ENCODE measurements around the gene ST3GAL4. TPM values are rescaled to one million over a fixed set of nuclear protein-coding genes. Genes with fewer than 3 reads are reported as not detected.
"Not testable (repeated sequence)": the region's sequence is repeated elsewhere in the genome, so short reads cannot be mapped to it uniquely, and the experiment has no call there.

The ST3GAL4 gene
- polyA plus RNA-seq, 5 donors, result 29.4 to 38.5 (median 36.1) TPM

DNA sequence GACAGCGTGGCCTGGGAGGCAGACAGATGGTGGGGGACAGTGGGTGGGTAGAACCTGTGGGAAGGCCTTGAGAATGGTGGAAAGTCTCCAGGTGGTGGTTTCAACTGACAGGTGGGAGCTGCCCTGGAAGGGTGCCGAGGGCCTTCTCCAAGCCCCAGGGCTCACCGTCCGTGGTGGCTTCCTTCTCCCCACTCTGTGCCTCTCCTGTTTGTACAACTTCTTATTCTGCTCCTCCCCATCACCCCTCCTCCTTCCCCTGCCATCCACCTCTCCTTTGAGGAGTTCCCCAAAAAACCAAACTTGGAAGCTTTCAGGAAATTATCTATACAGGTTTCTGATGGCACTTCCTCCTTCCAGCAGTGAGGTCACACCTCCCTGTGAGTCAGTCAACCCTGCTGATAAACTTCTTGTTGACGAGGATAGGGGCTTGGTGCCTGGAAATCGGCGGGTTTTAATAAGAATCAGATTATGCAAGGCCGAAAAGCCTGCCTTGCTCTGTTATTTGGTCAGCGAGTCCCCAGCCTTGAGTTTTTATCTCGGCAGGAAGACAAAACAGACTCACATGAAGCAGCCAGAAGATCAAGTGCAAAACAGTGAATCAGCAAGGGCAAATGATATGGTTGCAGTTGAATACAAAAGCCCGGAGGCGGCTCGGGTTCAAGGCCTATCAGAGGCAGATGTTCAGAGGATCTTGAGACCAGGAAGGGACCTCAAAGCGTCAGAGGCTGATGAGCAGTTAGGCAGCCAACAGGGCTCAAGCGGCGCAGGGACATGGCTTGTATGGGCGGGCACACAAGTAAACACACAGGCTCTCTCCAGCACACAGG lies 9.5 kb upstream of the ST3GAL4 start:
- no peak for DNase-seq

DNA sequence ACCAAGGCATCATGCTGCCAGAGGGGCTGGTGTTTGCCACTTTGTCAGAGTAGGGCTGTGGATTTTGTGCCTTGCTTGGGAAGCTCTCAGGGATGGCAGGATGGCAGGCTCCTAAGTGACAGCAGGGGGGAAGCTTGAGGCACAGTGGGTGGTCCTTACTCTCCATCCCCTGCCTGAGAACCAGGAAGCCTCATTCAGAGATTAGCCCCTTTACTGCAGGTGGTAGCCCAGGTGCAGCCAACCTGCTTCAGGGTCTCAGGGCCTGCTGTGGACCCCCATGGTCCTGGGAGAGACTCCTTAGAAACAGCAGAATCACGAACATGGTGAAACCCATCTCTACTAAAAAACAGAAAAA lies 8.9 kb upstream of the ST3GAL4 start:
- DNase-seq, result no peak

DNA sequence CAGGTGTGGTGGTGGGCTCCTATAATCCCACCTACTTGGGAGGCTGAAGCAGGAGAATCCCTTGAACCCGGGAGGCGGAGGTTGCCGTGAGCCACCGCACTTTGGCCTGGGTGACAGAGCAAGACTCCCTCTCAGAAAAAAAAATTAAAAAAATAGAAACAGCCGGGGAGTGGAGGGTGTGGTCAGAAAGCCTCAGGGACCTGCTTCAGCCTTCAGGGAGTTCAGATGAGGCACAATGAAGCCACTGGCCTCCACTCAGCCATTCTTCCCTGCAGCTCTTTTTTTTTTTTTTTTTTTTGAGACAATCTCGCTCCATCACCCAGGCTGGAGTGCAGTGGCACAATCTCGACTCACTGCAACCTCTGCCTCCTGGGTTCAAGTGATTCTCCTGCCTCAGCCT lies 8.5 kb upstream of the ST3GAL4 start:
- not testable (repeated sequence) for DNase-seq

DNA sequence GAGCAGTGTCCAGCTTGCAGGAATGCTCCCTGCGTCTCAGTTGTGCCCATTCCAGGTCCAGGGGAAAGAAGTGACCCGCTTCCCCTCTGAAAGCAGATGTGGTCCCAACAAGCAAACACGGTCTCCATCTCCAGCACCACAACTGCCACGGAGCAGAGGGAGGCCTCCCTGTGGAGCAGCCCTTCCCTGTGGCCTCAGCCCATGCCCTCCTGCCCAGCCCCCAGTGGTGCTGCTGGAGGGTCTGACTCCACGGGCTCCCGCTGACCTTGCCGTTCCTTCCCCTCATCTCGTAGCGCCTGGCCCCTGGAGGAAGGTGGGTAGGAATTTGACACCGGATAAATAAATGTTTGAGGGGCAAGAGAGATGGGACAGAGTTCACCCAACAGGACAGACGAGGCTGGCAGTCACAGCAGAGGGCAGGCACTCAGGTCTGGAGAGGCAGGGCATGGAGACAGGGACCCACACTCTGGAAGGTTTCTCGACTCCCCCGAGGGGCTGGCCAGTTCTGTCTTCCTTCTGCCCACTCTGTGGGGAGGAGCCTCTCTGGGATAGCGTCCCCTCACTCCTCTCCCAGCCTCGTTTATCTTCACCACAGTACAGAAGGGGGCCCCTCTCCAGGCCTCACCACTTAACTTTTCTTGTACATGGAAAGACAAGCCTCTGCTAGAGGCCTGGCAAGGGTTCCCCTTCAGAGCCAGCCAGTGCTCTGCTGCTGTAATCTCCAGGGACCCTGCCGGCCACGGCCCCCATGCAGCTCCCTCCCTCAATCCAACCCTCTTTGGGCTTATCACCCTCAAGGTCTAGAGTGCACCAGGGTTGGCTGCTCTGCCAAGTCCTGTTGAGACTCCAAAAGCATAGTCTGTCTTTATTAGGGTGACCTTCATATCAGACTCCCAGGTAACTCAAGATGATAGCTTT lies 7.5 kb upstream of the ST3GAL4 start:
- no peak for DNase-seq

DNA sequence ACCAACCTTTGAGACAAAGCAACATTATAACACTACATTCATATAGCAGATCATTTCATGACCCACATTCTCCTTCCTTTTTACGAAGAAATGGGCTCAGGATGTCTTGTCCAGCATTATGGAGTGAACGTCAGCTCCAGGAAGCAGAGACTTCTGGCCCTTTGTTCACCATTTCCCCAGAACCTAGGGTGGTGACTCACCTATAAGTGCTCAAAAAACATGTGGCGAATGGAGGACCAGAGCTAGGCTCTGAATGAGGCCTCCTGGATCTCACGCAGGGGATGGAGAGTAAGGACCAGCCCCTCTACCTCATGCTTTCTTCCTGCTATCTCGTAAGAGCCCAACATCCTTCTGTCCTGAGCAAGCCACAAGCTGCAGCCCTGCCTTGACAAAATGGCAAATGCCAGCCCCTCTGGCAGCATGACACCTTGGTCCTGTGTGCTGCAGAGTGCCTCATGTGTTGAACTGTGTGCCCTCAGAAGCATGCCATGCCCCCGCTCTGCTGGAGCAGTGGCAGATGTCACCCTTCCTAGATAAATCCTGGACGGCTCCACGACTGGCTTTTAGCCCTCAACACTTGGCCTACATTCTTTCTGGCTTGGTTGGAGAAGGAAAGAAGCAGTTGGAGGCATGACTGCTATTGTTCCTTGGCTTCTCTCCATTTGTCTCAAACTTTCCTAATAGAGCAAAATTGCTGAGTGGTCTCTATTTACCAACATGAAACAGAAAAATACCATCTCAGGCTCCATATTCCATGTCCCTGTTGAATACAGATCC lies 6.5 kb upstream of the ST3GAL4 start:
- peak; percentile 75 to 78 for DNase-seq

DNA sequence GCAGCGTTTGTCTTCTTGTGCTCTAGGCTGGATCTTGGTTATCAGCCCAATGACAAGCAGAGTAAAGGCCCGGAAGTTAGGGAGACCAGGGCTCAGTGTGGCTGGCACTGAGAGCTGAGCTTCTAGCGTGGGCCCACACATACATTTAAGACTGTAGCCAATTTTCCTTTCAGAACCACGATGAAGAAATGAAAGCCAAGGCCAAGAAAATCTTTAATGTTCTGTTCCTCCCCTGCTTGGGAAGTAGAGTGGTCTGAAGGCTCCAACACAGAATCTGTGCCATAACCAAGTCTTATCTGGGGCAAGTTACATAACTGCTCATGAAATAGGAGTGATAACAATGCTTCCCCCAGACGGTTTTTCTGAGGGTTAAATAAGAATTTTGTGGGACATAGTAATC lies 4.7 kb upstream of the ST3GAL4 start:
- DNase-seq, result no peak

DNA sequence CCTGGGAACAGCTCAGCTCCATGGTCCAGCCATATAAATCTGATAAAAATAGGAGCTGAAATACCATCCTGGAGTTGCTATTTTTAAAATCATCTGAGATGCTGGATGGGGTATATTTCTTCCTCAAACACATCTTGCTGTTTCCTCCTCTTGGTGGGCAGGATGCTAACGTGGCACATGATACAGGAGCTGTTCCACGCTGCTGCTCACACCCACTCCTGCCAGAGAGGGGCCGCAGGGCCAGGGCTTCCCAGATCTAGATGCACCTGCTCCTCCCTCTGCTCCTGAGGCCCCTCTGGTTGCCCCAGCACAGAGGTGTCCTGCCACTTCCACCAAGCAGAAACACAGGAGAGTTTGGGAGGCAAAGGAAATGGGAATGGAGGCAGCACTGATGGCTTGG lies 3.3 kb upstream of the ST3GAL4 start:
- DNase-seq, result no peak

DNA sequence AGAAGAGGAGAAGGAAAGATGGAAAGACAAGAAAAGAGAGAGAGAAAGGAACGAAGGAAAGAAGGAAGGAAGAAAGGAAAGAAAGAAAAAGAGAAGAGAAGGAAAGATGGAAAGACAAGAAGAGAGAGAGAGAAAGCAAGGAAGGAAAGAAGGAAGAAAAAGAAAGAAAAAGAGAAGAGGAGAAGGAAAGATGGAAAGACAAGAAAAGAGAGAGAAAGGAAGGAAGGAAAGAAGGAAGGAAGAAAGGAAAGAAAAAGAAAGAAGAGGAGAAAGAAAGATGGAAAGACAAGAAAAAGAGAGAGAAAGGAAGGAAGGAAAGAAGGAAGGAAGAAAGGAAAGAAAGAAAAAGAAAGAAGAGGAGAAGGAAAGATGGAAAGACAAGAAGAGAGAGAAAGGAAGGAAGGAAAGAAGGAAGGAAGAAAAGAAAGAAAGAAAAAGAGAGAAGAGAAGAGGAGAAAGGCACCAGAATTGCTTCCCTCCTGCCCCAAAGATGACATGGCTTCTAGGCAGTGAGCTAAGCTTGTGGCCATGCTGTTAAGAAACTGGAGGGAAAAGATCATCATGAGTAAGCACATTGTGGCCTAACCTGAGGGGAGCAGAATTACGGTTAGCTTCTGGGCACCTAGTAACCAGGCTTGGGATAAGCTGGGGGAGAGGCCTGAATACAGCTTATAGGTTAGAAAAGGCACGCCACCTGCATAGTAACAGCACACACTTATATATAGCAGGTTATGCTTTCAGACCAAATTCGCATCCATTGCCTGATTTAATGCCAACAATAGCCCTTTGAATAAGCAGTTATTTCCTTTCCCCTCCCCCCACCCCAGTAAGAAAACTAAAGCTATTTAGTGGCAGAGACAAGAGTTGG lies 2.3 kb upstream of the ST3GAL4 start:
- DNase-seq, result no peak

DNA sequence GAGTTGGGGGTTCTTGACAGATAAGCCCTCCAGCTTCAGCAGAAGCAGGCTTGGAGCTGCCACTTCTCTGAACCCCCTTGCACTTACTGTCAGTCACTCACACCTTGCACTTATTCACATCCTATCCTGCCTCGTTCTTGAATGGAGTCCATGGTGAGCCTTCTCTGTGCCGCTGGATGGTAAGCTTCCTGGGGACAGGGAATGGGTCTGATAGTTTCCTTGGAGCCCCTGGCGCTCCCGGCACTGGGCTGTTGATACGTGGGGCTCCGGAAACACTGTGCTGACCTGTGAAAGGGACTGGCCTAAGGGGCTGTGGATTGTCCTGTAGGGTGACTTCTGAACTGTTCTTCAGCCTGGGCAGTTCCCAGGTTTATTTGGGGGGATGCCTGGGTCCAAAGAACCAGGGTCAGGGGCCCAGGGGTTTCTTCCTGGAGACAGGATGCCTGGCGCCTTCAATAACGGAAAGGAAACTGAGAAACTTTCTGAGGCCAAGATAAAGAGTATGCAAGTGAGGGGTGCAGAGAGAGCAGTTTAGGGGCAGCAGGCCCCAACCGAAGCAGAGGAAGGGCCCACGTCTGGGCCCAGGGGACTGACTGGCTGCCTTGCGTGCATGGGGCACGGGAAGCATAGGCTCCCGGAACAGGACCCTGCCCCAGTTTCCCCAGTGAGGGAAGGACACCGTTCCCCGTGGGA lies 709 bp upstream of the ST3GAL4 start:
- no peak for DNase-seq

DNA sequence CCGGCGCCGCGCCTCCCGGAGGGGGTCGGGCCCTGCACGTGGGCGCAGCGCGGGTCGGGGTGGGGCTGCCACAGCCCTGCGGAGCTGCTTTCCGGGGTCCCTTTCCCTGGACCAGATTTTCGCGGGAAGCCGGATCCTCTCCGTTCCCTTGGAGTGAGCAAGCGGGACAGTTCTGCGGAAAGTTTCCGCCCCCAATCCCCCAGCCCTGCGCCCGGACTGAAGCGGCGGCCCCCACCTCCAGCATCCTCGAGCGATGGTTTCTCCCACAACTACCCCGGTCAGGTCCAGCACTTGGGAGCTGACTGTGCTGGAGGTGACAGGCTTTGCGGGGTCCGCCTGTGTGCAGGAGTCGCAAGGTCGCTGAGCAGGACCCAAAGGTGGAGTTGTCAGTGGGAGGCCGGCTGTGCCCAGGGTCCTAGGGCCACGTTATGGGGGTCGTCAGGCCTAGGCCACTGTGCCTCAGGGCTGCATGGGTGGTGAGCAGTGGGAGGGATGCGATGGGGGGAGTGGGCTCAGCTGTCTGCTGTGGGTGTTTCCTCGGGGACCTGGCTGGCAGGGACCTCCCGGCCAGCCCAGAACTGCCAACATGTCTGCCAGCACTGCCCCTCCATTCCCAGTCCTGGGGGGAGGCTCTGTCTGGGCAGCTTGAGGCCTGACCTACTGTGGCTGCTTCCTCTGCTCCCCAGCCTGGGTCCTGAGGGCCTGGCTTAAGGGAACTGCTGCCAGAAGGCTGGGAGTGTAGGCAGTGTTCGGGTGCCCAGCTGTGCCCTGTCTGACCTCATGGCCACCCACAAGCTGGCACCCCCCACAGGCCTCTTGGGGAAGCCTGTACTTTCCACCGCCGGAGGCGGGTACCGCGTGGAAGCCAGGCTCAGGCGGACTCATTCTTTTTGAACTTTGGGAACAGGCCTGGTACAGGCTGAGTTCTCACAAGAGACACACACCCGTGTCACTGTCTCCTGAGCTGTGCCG lies 726 bp downstream of the ST3GAL4 start:
- no peak for DNase-seq

DNA sequence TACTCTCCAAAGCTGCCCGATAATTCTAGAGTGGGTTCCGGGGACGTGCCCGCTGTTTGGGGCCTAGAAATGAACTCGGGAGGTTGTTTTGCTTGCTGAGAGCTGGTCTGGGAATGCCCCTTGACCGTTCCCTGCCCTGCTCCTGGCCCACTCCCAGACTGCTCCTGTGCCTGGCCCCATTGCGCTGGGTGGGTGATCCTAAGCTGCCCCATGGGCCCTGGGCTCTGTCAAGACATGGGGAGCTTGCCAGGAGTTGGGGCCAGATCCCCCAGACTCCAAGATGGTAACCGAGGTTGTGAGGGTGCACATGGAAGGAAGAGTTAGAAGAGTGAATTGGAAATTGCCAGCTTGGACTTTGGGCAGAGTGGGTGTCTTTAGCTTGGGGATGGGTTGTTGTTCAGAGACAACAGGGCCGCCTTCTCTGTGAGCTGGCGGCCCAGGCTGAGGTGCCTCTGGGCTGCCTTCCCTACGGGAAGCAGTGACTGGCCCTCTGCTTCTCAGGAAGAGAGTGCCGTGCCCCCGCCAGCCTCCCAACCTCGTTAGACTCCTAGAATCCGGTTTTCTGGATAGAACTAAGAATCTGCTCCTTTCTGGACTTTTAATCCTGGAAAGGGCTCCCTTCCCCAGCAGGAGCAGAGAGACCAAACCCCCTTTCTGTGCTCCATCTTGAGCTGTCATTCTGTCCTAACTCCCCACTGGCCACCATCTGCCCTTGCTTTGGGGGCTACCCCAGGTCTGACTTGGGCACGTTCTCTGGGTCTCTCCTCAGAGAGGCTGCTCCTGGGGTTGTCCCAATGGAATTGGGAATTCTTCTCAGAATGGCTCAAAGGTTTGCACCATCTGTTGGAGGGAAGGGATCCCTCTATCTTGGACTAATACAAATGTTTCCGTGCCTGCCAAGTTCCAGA lies 1.8 kb downstream of the ST3GAL4 start:
- DNase-seq, result no peak

DNA sequence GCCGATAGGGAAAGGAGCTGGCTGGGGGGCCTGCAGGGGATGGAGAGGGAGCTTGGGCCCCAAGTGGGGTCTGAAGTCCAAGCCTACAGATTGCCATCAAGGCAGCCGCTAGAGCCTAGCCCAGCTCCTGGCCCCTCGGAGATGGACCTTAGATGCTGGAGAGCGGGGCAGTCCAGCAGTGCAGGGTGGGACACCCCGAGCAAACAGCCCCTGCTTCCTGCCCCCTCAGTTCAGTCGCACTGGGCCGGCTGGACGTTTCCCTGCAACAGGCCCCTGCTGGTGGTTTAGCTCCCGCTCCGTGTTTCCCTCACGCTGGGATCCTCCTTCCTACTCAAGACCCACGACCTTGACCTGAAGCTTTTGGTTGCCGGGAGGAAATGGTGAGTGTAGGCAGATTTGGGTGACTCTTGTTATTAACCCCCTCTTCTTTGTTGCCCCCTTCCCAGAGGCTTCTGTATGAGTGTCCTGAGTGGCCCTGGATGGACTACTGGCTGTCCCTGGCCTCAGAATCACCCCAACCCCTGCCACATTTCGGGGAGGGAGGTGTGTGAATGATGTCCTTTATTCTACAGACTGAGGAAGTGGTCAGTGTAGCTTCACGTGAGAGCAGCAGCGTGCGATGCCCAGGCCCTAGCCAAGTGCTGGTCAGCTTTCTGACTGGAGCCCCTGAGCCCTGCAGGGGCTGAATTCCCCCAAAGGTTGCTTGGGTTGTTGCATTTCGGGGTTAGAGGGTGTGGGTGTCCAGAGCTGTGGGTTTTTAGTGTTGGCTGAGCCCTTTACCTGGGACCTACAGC lies 2.7 kb downstream of the ST3GAL4 start:
- no peak for DNase-seq

DNA sequence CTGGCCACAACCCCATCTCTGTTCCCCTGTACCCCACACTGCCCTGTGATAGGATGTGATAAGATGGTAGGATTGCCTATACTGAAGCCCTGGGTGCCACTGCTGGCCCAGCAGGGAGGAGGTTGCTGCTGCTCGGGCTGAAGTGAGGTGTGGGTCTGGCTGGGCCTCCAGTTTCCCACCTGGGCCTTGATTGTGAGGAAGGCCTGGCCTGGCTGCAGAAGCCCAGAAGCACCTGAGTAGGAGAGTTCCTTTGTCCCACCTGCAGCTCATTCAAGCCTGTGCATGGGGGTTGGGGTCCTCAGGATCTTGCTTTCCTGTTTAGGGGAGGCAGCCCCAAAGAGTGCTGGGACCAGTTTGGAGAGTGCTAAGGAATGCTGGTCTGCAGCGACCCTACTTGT lies 3.3 kb downstream of the ST3GAL4 start:
- no peak for DNase-seq

DNA sequence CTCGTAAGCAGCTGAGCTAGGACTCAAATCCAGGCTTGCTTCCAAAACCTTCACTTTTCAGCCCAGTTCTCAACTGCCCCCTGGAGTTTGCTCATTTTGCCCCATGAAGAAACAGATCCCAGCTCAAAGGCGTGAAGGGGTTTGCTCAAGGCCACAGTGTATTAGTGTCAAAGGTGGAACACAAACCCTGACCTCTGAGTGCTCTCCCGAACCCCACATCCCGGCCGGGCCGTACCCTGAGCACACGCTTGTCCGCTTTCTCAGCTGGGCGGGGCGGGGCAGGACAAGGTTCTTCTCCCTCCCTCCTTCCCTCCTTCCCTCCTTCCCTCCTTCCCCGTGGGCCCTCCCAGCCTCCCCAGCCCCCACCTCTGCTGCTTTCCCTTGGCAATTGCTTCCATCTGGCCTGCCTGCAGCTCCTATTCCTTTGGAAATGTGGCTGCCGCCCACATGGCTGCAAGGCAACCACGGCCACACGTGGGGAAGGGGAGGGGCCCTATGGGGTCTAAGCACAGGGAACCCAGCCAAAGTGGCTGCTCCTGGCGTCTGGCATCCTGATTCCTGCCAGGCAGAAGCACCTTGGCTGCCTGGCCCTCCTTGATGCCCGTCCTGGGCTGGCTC lies 4.1 kb downstream of the ST3GAL4 start:
- DNase-seq, result no peak

DNA sequence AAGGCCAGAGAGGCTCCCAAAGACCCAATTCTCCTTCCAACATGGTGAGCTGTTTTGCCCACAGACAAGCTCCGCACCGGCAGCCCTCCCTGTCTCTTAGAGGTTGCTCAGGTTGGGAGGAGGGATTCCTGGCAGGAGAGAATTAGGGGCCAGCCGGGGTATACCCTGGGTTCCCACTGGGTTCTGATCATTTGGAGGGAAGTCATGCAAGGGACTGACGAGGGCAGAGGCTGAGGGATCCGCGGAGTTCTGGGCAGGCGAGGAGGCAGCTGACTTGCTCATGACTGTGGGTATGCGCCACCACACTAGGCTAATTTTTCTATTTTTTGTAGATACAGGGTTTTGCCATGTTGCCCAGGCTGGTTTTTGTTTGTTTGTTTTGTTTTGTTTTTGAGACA lies 4.6 kb downstream of the ST3GAL4 start:
- DNase-seq, result no peak

DNA sequence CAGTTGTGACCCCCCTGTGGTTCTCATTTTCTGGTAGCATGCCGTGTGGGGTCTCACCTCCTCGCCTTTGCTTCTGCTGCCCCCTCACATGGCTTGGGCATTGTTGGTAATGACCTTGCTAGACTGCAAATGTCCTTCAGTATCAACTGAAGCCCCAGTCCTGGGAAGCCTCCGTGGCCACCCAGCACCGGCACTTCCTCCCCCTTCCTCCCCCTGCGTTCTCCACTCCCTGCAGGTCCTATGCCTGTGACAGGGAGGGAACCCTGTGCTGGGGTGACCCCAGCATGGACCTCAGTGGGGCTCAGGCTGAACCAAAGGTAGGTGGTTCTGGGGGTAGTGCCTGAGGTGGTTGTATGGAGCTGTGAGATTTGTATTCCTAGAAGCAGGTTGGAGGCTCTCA lies 5.9 kb downstream of the ST3GAL4 start:
- DNase-seq, result no peak

Measured in right lung (tissue), 5 donors.